Activated T-helper 2 cell treated with anti-CD3 and anti-CD28 coated beads, Interferon-gamma antibody, Interleukin-2, Interleukin-4, amounts not matched to agents 10 μg/mL and 5 μg/mL and 100 μg/mL, durations not matched to agents 14 hours and 24 hours and 36 hours (primary cell): ENCODE results near the gene SGO2. TPM values are rescaled to one million over a fixed set of nuclear protein-coding genes. Genes with fewer than 3 reads are reported as not detected.
A peak's percentile ranks its signal among the peaks of the same experiment; 100 is the strongest.
"Not testable (repeated sequence)": the region's sequence is repeated elsewhere in the genome, so short reads cannot be mapped to it uniquely, and the experiment has no call there.

Experiments
- DNase-seq: peaks from one replicate; pipeline ENCODE4 v3.0.0; 2021; ENCODE audit warnings: low spot score
- H3K27ac Mint-ChIP-seq: one replicate; pipeline ENCODE4 v1.8.0; 2021; ENCODE audit warnings: mixed read lengths
- H3K27me3 Mint-ChIP-seq: one replicate; pipeline ENCODE4 v1.8.0; 2021; ENCODE audit warnings: low read depth, mixed read lengths
- H3K36me3 Mint-ChIP-seq: one replicate; pipeline ENCODE4 v1.8.0; 2021; ENCODE audit warnings: low read depth, mixed read lengths
- H3K4me1 Mint-ChIP-seq: one replicate; pipeline ENCODE4 v1.8.0; 2021; ENCODE audit warnings: low read depth, mixed read lengths
- H3K4me3 Mint-ChIP-seq: one replicate; pipeline ENCODE4 v1.8.0; 2021; ENCODE audit warnings: low read depth, mild to moderate bottlenecking, moderate library complexity, mixed read lengths
- H3K9me3 Mint-ChIP-seq: one replicate; pipeline ENCODE4 v1.8.0; 2021; ENCODE audit warnings: mixed read lengths
- intact Hi-C: fragments of 100-400 bp; cut with micrococcal nuclease; formaldehyde crosslinking; loops from one replicate; pipeline ENCODE4 v1.15.1; 2023
- total RNA-seq: library from RNA; stranded (reverse); gene quantifications from 2 replicates; pipeline ENCODE4 v1.2.3, GENCODE V29; 2022

Gene SGO2
- total RNA-seq, 1 donor from 2014 or later = 30.3 TPM

DNA sequence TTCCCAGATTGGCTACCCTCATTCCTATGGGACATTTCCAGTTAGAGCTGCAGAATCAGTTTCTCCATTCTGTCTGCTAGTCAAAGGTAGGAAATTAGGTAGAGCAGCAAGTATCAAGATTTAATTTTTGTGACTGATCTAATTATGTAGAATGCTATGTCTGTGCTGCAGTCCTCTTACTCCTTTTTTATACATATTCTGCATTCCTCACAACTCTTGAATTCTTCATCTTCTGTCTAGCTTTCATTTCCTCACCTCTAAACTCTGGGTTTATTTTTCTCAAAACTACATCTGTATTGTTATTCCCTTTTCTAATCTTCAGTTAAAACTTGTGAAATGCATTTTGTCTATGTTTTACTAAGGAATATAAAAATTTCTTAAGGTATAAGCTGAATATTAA is 8.6 kb downstream of the SGO2 start:
- H3K4me1 Mint-ChIP-seq = peaks cover 2% of the 10 kb centered on the region
- no peak overlapping the region for H3K4me3 Mint-ChIP-seq
- H3K27me3 Mint-ChIP-seq = no peaks in the 10 kb centered on the region
- peaks cover 2% of the 10 kb centered on the region for H3K9me3 Mint-ChIP-seq
- H3K36me3 Mint-ChIP-seq = peaks cover 14% of the 10 kb centered on the region
- no peak overlapping the region for H3K27ac Mint-ChIP-seq
- intact Hi-C loops = no loop called here
- DNase-seq = no peak

- H3K36me3 Mint-ChIP-seq = peaks cover 43% of the 10 kb centered on the region
- H3K27me3 Mint-ChIP-seq = no peaks in the 10 kb centered on the region
- H3K27ac Mint-ChIP-seq = no peak overlapping the region
- H3K4me1 Mint-ChIP-seq = peaks cover 2% of the 10 kb centered on the region
- no peak for DNase-seq
- intact Hi-C loops = no loop called here
- no peak overlapping the region for H3K4me3 Mint-ChIP-seq
- H3K9me3 Mint-ChIP-seq = peaks cover 22% of the 10 kb centered on the region
Measured at GRCh38 chr2:200538139-200538538, 12.1 kb downstream of the SGO2 start.

- Mint-ChIP-seq H3K36me3 (peaks cover 60% of the 10 kb centered on the region), H3K27me3 (no peaks in the 10 kb centered on the region), H3K4me1 (peaks cover 2% of the 10 kb centered on the region), H3K9me3 (peaks cover 30% of the 10 kb centered on the region), H3K4me3 (no peak overlapping the region), H3K27ac (no peak overlapping the region)
- intact Hi-C loops = no loop called here
- no peak for DNase-seq
Measured at GRCh38 chr2:200540793-200541192, 14.8 kb downstream of the SGO2 start.

DNA sequence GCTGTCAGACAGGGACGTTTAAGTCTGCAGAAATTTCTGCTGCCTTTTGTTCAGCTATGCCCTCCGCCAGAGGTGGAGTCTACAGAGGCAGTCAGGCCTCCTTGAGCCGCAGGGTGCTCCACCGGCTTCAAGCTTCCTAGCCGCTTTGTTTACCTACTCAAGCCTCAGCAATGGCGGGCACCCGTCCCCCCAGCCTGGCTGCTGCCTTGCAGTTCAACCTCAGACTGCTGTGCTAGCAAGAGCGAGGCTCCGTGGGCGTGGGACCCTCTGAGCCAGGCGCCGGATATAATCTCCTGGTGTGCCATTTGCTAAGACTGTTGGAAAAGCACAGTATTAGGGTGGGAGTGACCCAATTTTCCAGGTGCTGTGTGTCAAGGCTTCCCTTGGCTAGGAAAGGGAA is 40.6 kb downstream of the SGO2 start:
- H3K9me3 Mint-ChIP-seq, H3K4me1 Mint-ChIP-seq, H3K27me3 Mint-ChIP-seq, H3K27ac Mint-ChIP-seq, intact Hi-C loops, H3K4me3 Mint-ChIP-seq, DNase-seq: not testable (repeated sequence)
- peaks cover 65% of the 10 kb centered on the region for H3K36me3 Mint-ChIP-seq

GRCh38 chr2:200567932-200568331 is 41.9 kb downstream of the SGO2 start:
- intact Hi-C loops = no loop called here
- Mint-ChIP-seq H3K27ac (no peak overlapping the region), H3K4me3 (no peak overlapping the region), H3K9me3 (no peaks in the 10 kb centered on the region), H3K4me1 (peaks cover 2% of the 10 kb centered on the region), H3K36me3 (peaks cover 66% of the 10 kb centered on the region), H3K27me3 (no peaks in the 10 kb centered on the region)
- no peak for DNase-seq

- Mint-ChIP-seq H3K4me3 (no peak overlapping the region), H3K36me3 (peaks cover 62% of the 10 kb centered on the region), H3K4me1 (peaks cover 20% of the 10 kb centered on the region), H3K27ac (no peak overlapping the region), H3K27me3 (no peaks in the 10 kb centered on the region), H3K9me3 (no peaks in the 10 kb centered on the region)
- intact Hi-C loops = loop anchor here (1.0 to 5.0 kb wide), 2 partner anchors 159 to 286 kb away; partner anchors contain the start of gene CLK1
- DNase-seq = no peak
Measured at GRCh38 chr2:200575957-200576356, 50.0 kb downstream of the SGO2 start.

DNA sequence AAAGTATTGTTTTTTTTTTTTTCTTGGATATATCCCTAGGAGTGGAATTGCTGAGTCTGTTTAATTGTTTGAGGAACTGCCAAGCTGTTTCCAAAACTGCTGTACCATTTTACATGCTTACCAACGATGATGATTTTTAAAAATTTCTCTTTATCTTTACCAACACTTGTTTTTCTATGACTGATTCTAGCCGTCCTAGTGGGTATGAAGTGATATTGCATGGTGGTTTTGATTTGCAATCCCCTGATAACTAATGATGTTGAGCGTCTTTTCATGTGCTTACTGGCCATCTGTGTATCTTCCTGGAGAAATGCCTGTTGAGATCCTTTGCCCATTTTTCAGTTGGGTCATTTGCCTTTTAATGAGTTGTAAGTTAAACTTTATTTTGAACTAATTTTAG is 51.0 kb downstream of the SGO2 start:
- no peak overlapping the region for H3K4me3 Mint-ChIP-seq
- H3K36me3 Mint-ChIP-seq = peaks cover 55% of the 10 kb centered on the region
- H3K27ac Mint-ChIP-seq = no peak overlapping the region
- intact Hi-C loops = loop anchor here (5.0 kb wide), 1 partner anchor 285 kb away; the partner anchor contains the start of gene CLK1
- DNase-seq = no peak
- H3K9me3 Mint-ChIP-seq = no peaks in the 10 kb centered on the region
- no peaks in the 10 kb centered on the region for H3K27me3 Mint-ChIP-seq
- peaks cover 20% of the 10 kb centered on the region for H3K4me1 Mint-ChIP-seq

- Mint-ChIP-seq H3K4me1 (peaks cover 20% of the 10 kb centered on the region), H3K36me3 (peaks cover 44% of the 10 kb centered on the region), H3K4me3 (no peak overlapping the region), H3K27me3 (no peaks in the 10 kb centered on the region), H3K9me3 (no peaks in the 10 kb centered on the region), H3K27ac (no peak overlapping the region)
- DNase-seq = no peak
- intact Hi-C loops = loop anchor here (2.0 to 5.0 kb wide), 2 partner anchors 124 to 284 kb away; partner anchors contain the start of gene CLK1
Measured at GRCh38 chr2:200578778-200579177, 52.8 kb downstream of the SGO2 start.

DNA sequence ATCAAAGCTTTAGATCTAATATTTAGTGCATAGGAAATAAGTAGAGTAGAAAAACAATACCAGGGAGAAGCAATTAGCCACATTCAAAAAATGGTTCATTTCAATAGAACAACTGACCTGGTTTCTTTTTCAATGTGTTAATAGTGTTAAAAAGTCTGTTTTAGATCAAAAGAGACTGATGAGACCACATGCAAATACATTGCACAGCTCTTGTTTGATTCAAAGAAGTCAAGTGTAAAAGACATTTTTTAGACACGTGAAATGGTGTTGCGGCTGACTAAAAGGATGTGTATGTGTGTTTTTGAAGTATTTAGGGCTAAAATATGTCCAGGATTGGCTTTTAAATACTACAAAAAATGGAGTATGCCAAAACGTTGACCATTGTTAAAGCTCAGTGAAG is 58.6 kb downstream of the SGO2 start:
- DNase-seq = no peak
- Mint-ChIP-seq H3K9me3 (no peaks in the 10 kb centered on the region), H3K27ac (no peak overlapping the region), H3K27me3 (peaks cover 11% of the 10 kb centered on the region), H3K4me1 (peaks cover 7% of the 10 kb centered on the region), H3K4me3 (no peak overlapping the region), H3K36me3 (peaks cover 24% of the 10 kb centered on the region)
- intact Hi-C loops = loop anchor here (10.0 kb wide), 1 partner anchor 600 kb away; the partner anchor contains the start of gene CASP10

DNA sequence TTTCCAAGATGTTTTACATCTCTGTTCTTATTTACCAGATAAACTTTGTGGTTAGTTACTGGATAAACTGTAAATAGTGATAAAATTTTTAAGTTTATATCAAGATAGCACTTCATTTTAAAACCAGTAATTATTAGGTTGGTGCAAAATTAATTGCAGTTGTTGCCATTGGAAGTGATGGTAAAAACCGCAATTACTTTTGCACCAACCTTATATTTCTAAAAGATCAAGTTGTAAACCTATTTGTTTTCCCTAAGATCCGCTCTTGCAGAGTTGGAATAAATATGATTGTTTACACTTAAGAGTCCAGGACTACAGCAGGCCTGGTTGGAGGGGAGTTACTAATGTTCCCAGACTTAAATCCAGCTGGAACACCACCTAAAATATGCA is 59.3 kb downstream of the SGO2 start:
- intact Hi-C loops = loop anchor here (10.0 kb wide), 1 partner anchor 599 kb away; the partner anchor contains the start of gene CASP10
- peak overlapping the region; percentile 67 for H3K4me3 Mint-ChIP-seq
- H3K27me3 Mint-ChIP-seq = peaks cover 13% of the 10 kb centered on the region
- H3K27ac Mint-ChIP-seq = no peak overlapping the region
- peaks cover 23% of the 10 kb centered on the region for H3K36me3 Mint-ChIP-seq
- H3K4me1 Mint-ChIP-seq = peaks cover 7% of the 10 kb centered on the region
- no peak for DNase-seq
- no peaks in the 10 kb centered on the region for H3K9me3 Mint-ChIP-seq

GRCh38 chr2:200585730-200586643 is 60.0 kb downstream of the SGO2 start, which contains the start of gene AOX1:
Gene AOX1 (plus strand): TSS chr2:200586014. CDS start chr2:200586109, 95 bp downstream.
- intact Hi-C loops = loop anchor here (10.0 kb wide), 1 partner anchor 599 kb away; the partner anchor contains the start of gene CASP10
- Mint-ChIP-seq H3K4me1 (peaks cover 7% of the 10 kb centered on the region), H3K27me3 (peaks cover 19% of the 10 kb centered on the region), H3K36me3 (peaks cover 20% of the 10 kb centered on the region), H3K4me3 (peak within 1 kb of the TSS; percentile 67), H3K27ac (no peak within 1 kb of the TSS), H3K9me3 (no peaks in the 10 kb centered on the region)
- peak; percentile 12 for DNase-seq

DNA sequence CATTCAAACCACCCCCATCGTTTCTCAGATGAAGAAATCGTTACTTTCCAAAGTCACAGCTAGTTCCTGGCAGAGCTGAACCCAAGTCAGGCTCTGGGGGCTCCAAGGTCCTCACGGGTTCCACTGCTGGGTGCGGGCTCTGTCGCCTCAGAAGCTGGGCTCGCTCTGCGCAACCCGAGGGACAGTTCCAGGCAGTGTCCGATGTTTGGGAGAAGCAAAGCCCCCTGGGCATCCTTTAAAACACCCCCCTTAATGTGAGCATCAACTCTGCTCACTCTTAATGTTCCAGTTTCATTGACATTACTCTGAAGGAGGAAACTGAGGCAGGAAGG is 60.6 kb downstream of the SGO2 start:
- H3K27me3 Mint-ChIP-seq = peaks cover 22% of the 10 kb centered on the region
- H3K27ac Mint-ChIP-seq = no peak overlapping the region
- H3K4me1 Mint-ChIP-seq = peaks cover 7% of the 10 kb centered on the region
- no peaks in the 10 kb centered on the region for H3K9me3 Mint-ChIP-seq
- intact Hi-C loops = loop anchor here (10.0 kb wide), 1 partner anchor 598 kb away; the partner anchor contains the start of gene CASP10
- peaks cover 17% of the 10 kb centered on the region for H3K36me3 Mint-ChIP-seq
- H3K4me3 Mint-ChIP-seq = peak overlapping the region; percentile 67
- DNase-seq = no peak

DNA sequence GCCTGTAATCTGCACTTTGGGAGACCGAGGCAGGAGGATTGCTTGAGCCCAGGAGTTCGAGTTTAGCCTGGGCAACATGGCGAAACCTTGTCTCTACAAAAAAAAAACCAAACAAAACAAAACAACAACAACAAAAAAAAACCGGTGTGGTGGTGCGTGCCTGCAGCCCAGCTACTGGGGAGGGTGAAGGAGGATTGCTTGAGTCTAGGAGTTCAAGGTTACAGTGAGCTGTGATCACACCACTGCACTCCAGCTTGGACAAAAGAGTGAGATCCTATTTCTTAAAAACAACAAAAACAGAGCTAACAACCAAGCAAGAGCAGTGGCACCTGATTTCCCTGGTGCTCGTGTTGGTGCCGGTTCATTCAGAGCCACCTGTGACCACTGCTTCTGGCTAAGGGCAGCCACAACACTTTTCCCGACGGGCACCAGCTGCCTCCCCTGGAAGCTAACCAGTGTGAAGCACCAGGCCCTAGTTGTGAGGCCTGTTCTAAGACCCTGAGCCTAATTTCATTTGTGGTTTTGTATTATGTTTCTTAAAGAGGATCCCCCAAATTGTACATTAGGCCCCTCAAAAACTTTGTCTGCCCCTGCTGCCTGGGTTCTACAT is 61.1 kb downstream of the SGO2 start:
- no peak for DNase-seq
- peaks cover 7% of the 10 kb centered on the region for H3K4me1 Mint-ChIP-seq
- intact Hi-C loops = loop anchor here (10.0 kb wide), 1 partner anchor 598 kb away; the partner anchor contains the start of gene CASP10
- peaks cover 24% of the 10 kb centered on the region for H3K27me3 Mint-ChIP-seq
- no peak overlapping the region for H3K27ac Mint-ChIP-seq
- no peaks in the 10 kb centered on the region for H3K9me3 Mint-ChIP-seq
- no peak overlapping the region for H3K4me3 Mint-ChIP-seq
- peaks cover 17% of the 10 kb centered on the region for H3K36me3 Mint-ChIP-seq
